Mesodermal cell (in vitro differentiated cells): Measurements from ENCODE around the gene L2HGDH.

Experiments used
- H3K27ac ChIP-seq: 2 replicates; pipeline ENCODE4 v1.7.0; 2013; ENCODE audit warnings: mild to moderate bottlenecking, low read depth, low read length, moderate library complexity; ENCODE audit not compliant: severe bottlenecking
- H3K36me3 ChIP-seq: 2 replicates; pipeline ENCODE4 v1.7.1; 2013; ENCODE audit warnings: mild to moderate bottlenecking, low read length, moderate library complexity; ENCODE audit not compliant: control insufficient read depth, insufficient read depth
- H3K4me1 ChIP-seq: one replicate; pipeline ENCODE4 v1.7.1; 2013; ENCODE audit warnings: mild to moderate bottlenecking, low read length; ENCODE audit not compliant: insufficient read depth, control insufficient read depth, poor library complexity, severe bottlenecking
- H3K4me3 ChIP-seq: 2 replicates; pipeline ENCODE4 v1.7.0; 2013; ENCODE audit warnings: low read length, control low read depth, mild to moderate bottlenecking; ENCODE audit not compliant: insufficient read depth, poor library complexity, severe bottlenecking; ENCODE audit errors: extremely low read depth
- H3K9me3 ChIP-seq: 2 replicates; pipeline ENCODE4 v1.7.1; 2013; ENCODE audit warnings: mild to moderate bottlenecking, low read length, moderate library complexity; ENCODE audit not compliant: control insufficient read depth
- WGBS, 2 experiments: methylation state at CpG; one replicate each; pipeline ENCODE4 v1.1.5; 2013; ENCODE audit warnings: missing lambda C conversion rate in 2 of 2; ENCODE audit not compliant: insufficient coverage in 2 of 2; 5-methylcytosine and 5-hydroxymethylcytosine counted together

The L2HGDH gene

DNA sequence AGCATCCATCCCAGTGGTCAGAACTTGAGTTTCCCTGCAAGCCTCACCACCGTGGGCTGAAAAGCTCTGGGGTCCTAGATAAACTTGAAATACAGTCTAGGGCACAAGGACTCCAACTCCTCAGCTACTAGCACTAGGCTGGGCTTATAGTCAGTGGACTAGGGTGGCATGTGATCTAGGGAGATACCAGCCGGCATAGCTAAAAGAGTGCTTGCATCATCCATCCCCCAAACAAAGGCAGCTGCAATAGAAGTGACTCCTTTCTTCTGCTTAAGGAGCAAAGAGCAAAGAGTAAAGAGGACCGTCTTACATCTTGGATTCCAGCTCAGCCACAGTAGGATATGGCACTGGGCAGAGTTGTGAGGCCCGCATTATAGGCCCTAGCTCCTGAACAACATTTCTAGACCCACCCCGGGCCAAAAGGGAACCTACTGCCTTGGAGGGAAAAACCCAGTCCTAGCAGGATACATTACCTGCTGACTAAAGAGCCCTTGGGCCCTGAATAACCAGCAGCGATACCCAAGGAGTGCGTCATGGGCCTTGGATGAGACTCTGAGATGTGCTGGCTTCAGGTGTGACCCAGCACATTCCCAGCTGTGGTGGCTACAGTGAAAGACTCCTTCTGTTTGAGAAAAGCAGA, 62.8 kb downstream of the L2HGDH start:
- Histone ChIP-seq H3K4me3 (no peak overlapping the region), H3K36me3 (no peaks in the 10 kb centered on the region), H3K27ac (no peak overlapping the region), H3K4me1 (no peaks in the 10 kb centered on the region), H3K9me3 (no peaks in the 10 kb centered on the region)
- WGBS, 2 experiments, result 89 to 98% methylated on average over 4 to 5 of the region's 7 CpGs

DNA sequence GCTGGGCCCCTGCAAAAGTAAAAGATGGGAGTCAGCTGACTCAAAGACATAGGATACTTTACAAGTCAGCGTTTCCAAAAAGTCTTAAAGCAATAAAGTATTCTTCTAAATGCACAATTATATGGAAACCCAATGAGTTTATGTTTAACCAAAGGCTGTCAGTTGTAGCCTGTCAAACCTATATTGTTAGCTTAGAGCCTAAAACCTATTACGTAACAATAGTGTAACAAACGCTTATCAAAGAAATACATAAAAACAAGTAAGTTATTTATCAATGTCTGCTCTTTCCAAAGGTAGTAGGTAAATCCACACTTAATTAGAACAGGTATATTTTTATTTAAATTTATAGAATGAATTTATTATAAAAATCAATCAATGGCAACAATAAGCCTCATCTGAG, 64.8 kb downstream of the L2HGDH start:
- no peaks in the 10 kb centered on the region for H3K36me3 ChIP-seq
- WGBS, 2 experiments, result no CpG with 5 or more reads among the region's 3 CpGs
- no peak overlapping the region for H3K27ac ChIP-seq
- H3K4me3 ChIP-seq, result no peak overlapping the region
- no peaks in the 10 kb centered on the region for H3K9me3 ChIP-seq
- no peaks in the 10 kb centered on the region for H3K4me1 ChIP-seq

DNA sequence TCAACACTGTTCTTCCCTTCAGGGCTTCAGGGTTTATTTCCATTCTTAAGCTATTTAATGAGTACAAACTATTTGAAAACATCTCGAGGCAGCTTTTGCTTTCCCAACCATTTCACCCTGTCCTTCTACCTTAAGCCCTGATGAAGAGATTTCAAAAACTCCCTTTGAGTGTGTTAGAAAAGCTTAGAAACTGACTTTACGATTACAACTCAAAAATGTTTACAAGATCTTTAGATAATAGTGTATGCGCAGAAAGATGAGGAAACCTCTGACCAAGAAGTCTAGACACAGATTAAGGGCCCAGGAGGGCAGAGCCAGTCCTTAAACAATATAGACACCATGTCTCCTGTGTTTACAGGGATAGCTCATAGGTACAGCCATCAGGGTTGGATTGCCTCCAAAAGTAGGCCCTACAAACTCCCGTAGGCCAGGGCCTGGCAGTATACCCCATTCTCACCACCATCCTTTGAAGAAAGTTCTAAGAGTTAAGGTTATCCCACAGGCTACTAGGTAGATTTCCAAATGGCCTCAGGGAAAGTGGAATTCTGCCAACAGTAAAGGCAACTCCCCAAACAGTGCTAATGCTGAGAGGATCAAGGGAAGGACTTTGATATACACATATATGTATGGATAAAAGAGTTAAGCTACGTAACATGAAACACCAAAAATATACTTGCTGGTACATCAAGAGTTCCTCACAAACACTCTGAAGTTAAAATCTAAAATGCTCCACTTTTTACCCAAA, 69.3 kb downstream of the L2HGDH start:
- H3K4me3 ChIP-seq, result no peak overlapping the region
- H3K36me3 ChIP-seq, result no peaks in the 10 kb centered on the region
- no CpG with 5 or more reads among the region's 5 CpGs for WGBS, 2 experiments
- no peaks in the 10 kb centered on the region for H3K4me1 ChIP-seq
- no peak overlapping the region for H3K27ac ChIP-seq
- H3K9me3 ChIP-seq, result no peaks in the 10 kb centered on the region

DNA sequence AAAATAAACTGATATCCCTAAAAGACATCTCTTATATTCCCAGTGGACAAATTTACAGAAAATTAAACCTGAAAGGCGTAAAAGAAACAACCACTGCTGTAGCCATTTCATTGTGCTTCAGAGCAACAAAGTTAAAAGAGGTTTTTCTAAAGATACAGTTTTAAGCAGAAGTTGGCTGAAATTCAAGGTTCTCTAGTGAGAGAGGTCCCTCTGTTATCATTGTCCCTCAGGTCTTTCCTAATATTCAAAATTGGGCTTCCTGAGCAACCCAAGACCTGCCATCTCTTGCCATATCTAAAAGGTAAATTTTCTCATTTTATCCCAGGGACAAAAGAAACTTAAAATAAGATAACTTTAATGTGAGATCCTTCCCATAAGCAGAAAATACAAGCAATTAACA, 69.9 kb downstream of the L2HGDH start:
- Histone ChIP-seq H3K4me3 (no peak overlapping the region), H3K9me3 (no peaks in the 10 kb centered on the region), H3K27ac (no peak overlapping the region), H3K4me1 (no peaks in the 10 kb centered on the region), H3K36me3 (no peaks in the 10 kb centered on the region)
- 100% methylated on average over 1 of the region's 1 CpG; no CpG with 5 or more reads in 1 of the 2 experiments for WGBS, 2 experiments

GRCh38 chr14:50237427-50237826, 74.6 kb downstream of the L2HGDH start:
- H3K4me1 ChIP-seq, result peaks cover 1% of the 10 kb centered on the region
- no peak overlapping the region for H3K4me3 ChIP-seq
- 58 to 60% methylated on average over 3 of the region's 3 CpGs for WGBS, 2 experiments
- H3K27ac ChIP-seq, result no peak overlapping the region
- peaks cover 7% of the 10 kb centered on the region for H3K9me3 ChIP-seq
- H3K36me3 ChIP-seq, result no peaks in the 10 kb centered on the region

DNA sequence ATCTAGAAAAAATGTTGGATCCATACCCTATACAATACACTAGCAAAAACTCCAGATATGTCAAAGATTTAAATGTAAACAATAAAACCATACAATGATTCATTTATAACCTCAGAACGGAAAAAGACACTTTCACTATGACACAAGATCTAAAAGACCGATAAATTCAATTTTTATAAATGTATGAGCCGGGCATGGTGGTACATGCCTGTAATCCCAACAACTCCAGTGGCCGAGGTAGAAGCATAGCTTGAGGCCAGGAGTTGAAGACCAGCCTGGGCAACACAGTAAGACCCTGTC, 78.1 kb downstream of the L2HGDH start:
- H3K27ac ChIP-seq, result no peak overlapping the region
- no peak overlapping the region for H3K4me3 ChIP-seq
- H3K36me3 ChIP-seq, result peaks cover 2% of the 10 kb centered on the region
- WGBS, 2 experiments, result 76% methylated on average over 2 of the region's 4 CpGs; no CpG with 5 or more reads in 1 of the 2 experiments
- peaks cover 8% of the 10 kb centered on the region for H3K9me3 ChIP-seq
- H3K4me1 ChIP-seq, result peaks cover 5% of the 10 kb centered on the region

- Histone ChIP-seq H3K9me3 (peaks cover 13% of the 10 kb centered on the region), H3K27ac (no peak overlapping the region), H3K4me3 (no peak overlapping the region), H3K36me3 (peaks cover 8% of the 10 kb centered on the region), H3K4me1 (peaks cover 5% of the 10 kb centered on the region)
- WGBS, 2 experiments, result 86 to 91% methylated on average over 11 to 14 of the region's 14 CpGs
Measured at GRCh38 chr14:50233166-50233950, 78.7 kb downstream of the L2HGDH start.

DNA sequence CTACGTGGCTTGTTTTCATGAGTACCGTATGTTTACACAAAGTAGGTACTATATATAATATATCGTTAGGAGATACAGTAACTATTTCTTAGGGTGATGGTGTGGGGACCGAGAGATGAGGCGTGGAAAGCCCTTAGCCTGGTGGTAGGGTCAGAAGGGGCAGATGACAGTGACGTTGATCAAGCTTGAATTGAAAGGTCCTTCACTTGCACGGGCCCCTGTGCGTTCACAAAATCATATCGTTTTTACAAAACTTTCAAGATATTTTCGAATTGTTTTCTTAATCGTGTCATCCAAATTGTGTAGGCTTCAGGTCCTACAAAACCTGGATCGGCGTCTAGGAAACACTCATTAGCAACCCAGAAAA, 79.8 kb downstream of the L2HGDH start:
- Histone ChIP-seq H3K4me3 (peak overlapping the region; percentile 88), H3K9me3 (peaks cover 13% of the 10 kb centered on the region), H3K27ac (peak overlapping the region; percentile 90), H3K4me1 (peaks cover 5% of the 10 kb centered on the region), H3K36me3 (peaks cover 11% of the 10 kb centered on the region)
- WGBS, 2 experiments, result 61 to 64% methylated on average over 8 to 9 of the region's 13 CpGs

DNA sequence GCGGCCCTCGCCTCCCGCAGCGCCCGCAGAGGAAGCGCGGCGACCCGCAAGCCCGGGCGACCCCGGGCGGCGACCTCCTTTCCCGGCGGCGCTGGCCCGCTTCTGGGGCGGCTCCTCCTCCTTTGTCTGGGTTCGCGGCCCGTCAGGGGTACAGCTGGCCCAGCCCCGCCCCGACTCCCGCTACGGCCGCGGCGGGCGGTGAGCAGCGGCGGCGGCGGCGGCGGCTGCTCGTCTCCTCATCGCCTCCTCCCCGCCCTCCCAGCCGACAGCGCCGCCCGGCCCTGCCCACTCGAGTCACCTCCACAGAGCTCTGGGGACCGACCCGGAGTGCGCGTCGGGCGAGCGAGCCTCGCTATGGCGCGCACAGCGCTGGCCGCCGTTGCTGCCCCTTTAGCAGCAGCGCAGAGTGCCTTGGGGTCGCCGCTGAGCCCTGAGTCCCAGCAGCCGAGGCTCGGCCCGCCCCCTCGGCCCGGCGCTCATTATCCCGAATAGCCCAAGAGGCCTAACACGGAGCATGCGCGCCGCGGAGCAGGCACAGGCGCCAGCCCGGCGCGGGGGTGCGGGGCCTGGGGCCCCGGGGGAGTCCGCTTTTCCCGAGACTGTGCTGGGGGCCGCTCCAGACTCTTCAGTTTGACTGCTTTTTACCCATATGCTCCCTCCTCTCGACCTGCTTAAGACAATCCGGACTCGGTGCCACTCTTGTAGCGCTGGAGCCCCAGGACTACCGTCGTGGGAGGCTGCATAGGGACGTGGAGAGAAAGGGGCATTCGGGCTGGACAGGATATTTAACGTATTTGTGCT, 80.4 kb downstream of the L2HGDH start, which contains the start of gene SOS2:
SOS2 (minus strand) TSS at position 104 of the 801 bp plus-strand sequence. CDS start 295 bp downstream, outside the sequence.
- H3K36me3 ChIP-seq, result peaks cover 11% of the 10 kb centered on the region
- WGBS, 2 experiments, result 0% methylated on average over 53 to 66 of the region's 90 CpGs

GRCh38 chr14:50230701-50231474, 81.1 kb downstream of the L2HGDH start:
- peak overlapping the region; percentile 88 for H3K4me3 ChIP-seq
- peaks cover 11% of the 10 kb centered on the region for H3K36me3 ChIP-seq
- peaks cover 5% of the 10 kb centered on the region for H3K4me1 ChIP-seq
- peak overlapping the region; percentile 90 for H3K27ac ChIP-seq
- 0 to 1% methylated on average over 50 to 64 of the region's 64 CpGs for WGBS, 2 experiments
- peaks cover 11% of the 10 kb centered on the region for H3K9me3 ChIP-seq

More for the DNA sequence above, 80.4 kb downstream of the L2HGDH start, which contains the start of gene SOS2:
- H3K27ac ChIP-seq, result peak within 1 kb of the TSS; percentile 90
- peak within 1 kb of the TSS; percentile 88 for H3K4me3 ChIP-seq
- H3K9me3 ChIP-seq, result peaks cover 13% of the 10 kb centered on the region
- H3K4me1 ChIP-seq, result peaks cover 5% of the 10 kb centered on the region
